Ovary (tissue), 9 donors: Measurements from ENCODE around the gene PACSIN3. TPM values are rescaled to one million over a fixed set of nuclear protein-coding genes. Genes with fewer than 3 reads are reported as not detected.

Source experiments
- DNase-seq, 5 donors: peaks; one replicate each; pipeline ENCODE4 v3.0.0-alpha.2; 2019 to 2020
- H3K27ac ChIP-seq, 2 donors: fragments of 200-600 bp; one replicate each; pipeline versions ENCODE4 v1.5.1 to v1.8.0; 2019 to 2022
- H3K27me3 ChIP-seq: fragments of 200-600 bp; one replicate; pipeline ENCODE4 v1.8.0; 2022
- H3K36me3 ChIP-seq: fragments of 200-600 bp; sonication (generic); one replicate; pipeline ENCODE4 v1.5.1; 2019
- H3K4me1 ChIP-seq: one replicate; pipeline ENCODE4 v1.8.1; 2013; ENCODE audit warnings: mild to moderate bottlenecking, moderate library complexity; ENCODE audit not compliant: insufficient read depth
- H3K4me3 ChIP-seq: fragments of 200-600 bp; sonication (generic); one replicate; pipeline ENCODE4 v1.5.1; 2017
- H3K9me3 ChIP-seq, 2 donors: fragments of 200-600 bp in 1 of 2; sonication (generic) in 1 of 2; one replicate each; pipeline versions ENCODE4 v1.5.1 to v1.8.1; 2013 to 2019; ENCODE audit warnings: mild to moderate bottlenecking in 1 of 2, moderate library complexity in 1 of 2
- EP300 ChIP-seq: sonication (generic); formaldehyde crosslinking; IDR thresholded peaks from one replicate; pipeline ENCODE4 v1.6.1; 2017; ENCODE audit warnings: antibody characterized with exemption
- POLR2A ChIP-seq: fragments of 450-650 bp; IDR thresholded peaks from one replicate; pipeline ENCODE4 v1.6.1; 2017; ENCODE audit warnings: antibody characterized with exemption, mild to moderate bottlenecking, moderate library complexity
- WGBS, 3 donors: extraction: QIAGEN DNeasy Blood & Tissue Kit in 1 of 3; methylation state at CpG; one replicate each; pipeline versions ENCODE4 v1.1.5 to v1.1.7; 2013 to 2017; 5-methylcytosine and 5-hydroxymethylcytosine counted together
- intact Hi-C, 4 donors: fragments of 100-400 bp; cut with DNase I; formaldehyde crosslinking; loops; one replicate each; pipeline versions ENCODE4 v1.11.0 to v1.15.1; 2022 to 2023
- polyA plus RNA-seq, 2 donors: library from polyadenylated mRNA; stranded (reverse); fragments of 200-250 nt in 1 of 2; fragments of 350-450 nt in 1 of 2; fragmentation: Illumina TruSeq in 1 of 2; extraction: RNeasy Lipid Tissue Mini Kit (QIAGEN cat#74804) in 1 of 2; gene quantifications; one replicate each; pipeline ENCODE4 v1.2.3, GENCODE V29; 2013 to 2014
- total RNA-seq, 7 donors: library from RNA; depleted of rRNA in 2 of 7; stranded (reverse); fragments of >200 nt in 2 of 7; fragmentation: NEBNext Ultra II Directional in 3 of 7; extraction: Animal tissue kit (Norgen Biotek cat#: 25700) in 3 of 7; gene quantifications; one replicate each; pipeline versions ENCODE4 v1.1.0 to v1.2.4, GENCODE V29; 2016 to 2023
- TF ChIP-seq, protein P1 (sequence below), 3 donors: fragments of 450-650 bp in 2 of 3; fragments of 200-600 bp in 1 of 3; IDR thresholded peaks; one replicate each; pipeline versions ENCODE4 v1.5.1 to v1.8.0; 2016 to 2022; ENCODE audit warnings: antibody characterized with exemption in 3 of 3, mild to moderate bottlenecking in 1 of 3
- donor health status: DM: no; HTN: no; CAD: no; lungs with moderate emphysema.
- donor health status: DM: no; HTN: no; CAD: no.
- donor health status: Bipolar disorder and iron deficiency.
- donor health status: DM: yes; HTN: yes; CAD: no.
- donor health status: DM: no; HTN: no; CAD: no.
- donor health status: DM: yes; HTN: yes; CAD: no.

Gene PACSIN3
- total and polyA plus RNA-seq, 9 donors: 2.9 to 69.8 (median 38.8) TPM

DNA sequence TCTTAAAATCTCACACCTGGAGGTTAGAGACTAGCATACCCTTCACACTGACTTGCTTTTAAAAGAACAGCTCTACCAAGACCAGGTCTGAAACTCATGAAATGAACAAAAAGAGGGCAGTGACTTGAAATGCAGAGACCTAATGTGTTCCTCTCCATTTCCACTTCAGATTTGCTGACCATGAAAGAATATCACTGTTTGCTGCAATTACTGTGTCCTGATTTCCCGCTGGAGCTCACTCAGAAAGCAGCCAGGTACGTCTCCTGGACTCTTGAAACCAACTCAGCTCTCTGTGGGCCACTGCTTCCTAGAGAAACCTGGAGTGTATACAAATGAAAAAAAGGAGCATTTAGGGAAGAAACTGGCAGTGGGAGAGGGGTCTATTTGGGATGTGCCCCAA is 48.8 kb downstream of the PACSIN3 start:
- no peaks in the 10 kb centered on the region for H3K9me3 ChIP-seq
- intact Hi-C loops: no loop called here
- WGBS, 3 donors: 97 to 100% (median 100%) methylated on average over 2 of the region's 2 CpGs
- DNase-seq: no peak
- H3K27ac ChIP-seq: no peak overlapping the region
- H3K4me1 ChIP-seq: no peaks in the 10 kb centered on the region
- H3K27me3 ChIP-seq: no peaks in the 10 kb centered on the region
- H3K4me3 ChIP-seq: no peak overlapping the region
- no peaks in the 10 kb centered on the region for H3K36me3 ChIP-seq
- TF ChIP-seq EP300: no peak
- TF ChIP-seq, protein P1, sequence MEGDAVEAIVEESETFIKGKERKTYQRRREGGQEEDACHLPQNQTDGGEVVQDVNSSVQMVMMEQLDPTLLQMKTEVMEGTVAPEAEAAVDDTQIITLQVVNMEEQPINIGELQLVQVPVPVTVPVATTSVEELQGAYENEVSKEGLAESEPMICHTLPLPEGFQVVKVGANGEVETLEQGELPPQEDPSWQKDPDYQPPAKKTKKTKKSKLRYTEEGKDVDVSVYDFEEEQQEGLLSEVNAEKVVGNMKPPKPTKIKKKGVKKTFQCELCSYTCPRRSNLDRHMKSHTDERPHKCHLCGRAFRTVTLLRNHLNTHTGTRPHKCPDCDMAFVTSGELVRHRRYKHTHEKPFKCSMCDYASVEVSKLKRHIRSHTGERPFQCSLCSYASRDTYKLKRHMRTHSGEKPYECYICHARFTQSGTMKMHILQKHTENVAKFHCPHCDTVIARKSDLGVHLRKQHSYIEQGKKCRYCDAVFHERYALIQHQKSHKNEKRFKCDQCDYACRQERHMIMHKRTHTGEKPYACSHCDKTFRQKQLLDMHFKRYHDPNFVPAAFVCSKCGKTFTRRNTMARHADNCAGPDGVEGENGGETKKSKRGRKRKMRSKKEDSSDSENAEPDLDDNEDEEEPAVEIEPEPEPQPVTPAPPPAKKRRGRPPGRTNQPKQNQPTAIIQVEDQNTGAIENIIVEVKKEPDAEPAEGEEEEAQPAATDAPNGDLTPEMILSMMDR (IDR thresholded peaks at IDR 0.05): no peak
- no peak for TF ChIP-seq POLR2A

DNA sequence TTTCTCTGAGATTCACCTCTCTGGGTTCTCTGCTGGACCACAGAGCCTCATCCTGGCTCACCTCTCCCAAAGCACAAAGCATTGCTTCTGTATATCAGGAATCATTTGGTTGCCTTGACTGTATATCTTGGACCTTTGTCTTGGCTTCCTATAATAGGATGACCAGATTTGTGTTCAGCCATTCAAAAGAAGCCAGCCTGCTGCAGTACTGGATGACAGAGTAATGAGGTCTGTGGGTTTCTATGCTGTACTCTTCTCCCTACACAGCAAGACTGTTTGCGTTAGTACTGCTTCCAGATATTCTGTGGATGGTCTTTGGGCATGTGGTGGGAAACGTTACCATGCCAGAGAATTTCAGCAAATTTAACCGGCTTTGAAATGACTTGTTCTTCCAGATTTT is 49.3 kb downstream of the PACSIN3 start:
- no peaks in the 10 kb centered on the region for H3K36me3 ChIP-seq
- DNase-seq: no peak
- no peaks in the 10 kb centered on the region for H3K27me3 ChIP-seq
- TF ChIP-seq, protein P1 (IDR thresholded peaks at IDR 0.05): no peak
- TF ChIP-seq EP300: no peak
- TF ChIP-seq POLR2A: no peak
- H3K4me3 ChIP-seq: no peak overlapping the region
- intact Hi-C loops: no loop called here
- WGBS, 3 donors: 94 to 97% (median 96%) methylated on average over 3 of the region's 3 CpGs
- H3K9me3 ChIP-seq: no peaks in the 10 kb centered on the region
- H3K4me1 ChIP-seq: no peaks in the 10 kb centered on the region
- no peak overlapping the region for H3K27ac ChIP-seq

DNA sequence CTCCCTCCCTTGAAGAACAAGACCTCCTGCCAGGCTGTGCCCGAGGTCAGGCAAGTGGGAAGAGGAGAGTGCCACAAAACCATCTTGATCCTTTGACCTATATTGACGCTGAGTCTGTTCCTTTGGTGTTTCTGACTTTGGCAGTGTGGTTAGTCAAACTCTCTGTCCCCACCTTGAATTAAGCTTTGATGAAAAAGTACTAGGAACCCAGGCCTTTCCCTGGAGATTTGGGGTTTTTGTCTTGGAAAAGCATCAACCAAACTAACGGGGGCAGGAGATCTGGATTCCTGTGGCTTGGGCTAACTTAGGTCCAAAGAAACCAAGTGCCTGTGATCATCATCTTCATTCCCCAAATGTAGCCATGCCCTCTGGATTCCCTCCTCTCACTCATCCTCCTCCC is 49.9 kb downstream of the PACSIN3 start:
- Histone ChIP-seq H3K36me3 (no peaks in the 10 kb centered on the region), H3K4me3 (no peak overlapping the region), H3K4me1 (no peaks in the 10 kb centered on the region), H3K27me3 (no peaks in the 10 kb centered on the region), H3K9me3 (no peaks in the 10 kb centered on the region), H3K27ac (no peak overlapping the region)
- no peak for DNase-seq
- 66 to 68% (median 66%) methylated on average over 3 of the region's 3 CpGs for WGBS, 3 donors
- TF ChIP-seq EP300: no peak
- TF ChIP-seq POLR2A: no peak
- TF ChIP-seq, protein P1 (IDR thresholded peaks at IDR 0.05): no peak
- intact Hi-C loops: no loop called here

DNA sequence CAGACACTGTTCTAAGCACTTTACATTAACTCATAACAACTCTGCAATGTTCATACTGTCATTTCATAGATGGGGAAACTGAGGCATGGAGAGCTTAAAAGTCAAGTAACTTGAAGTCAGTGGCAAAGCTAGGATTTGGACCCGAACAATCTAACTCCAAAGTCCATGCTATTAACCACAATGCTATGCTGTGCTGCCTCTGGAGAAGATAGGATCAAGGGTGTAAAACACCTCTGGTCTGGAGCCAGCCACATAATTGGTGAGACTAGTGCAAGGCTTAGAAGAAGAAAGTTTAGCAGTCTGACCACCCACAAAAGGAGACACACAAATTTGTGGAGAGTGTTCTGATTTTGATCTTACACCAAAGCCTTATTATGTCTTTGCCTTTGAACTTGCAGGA is 53.3 kb downstream of the PACSIN3 start:
- Histone ChIP-seq H3K27me3 (no peaks in the 10 kb centered on the region), H3K9me3 (no peaks in the 10 kb centered on the region), H3K36me3 (no peaks in the 10 kb centered on the region), H3K4me3 (no peak overlapping the region), H3K4me1 (no peaks in the 10 kb centered on the region), H3K27ac (no peak overlapping the region)
- TF ChIP-seq, protein P1 (IDR thresholded peaks at IDR 0.05): no peak
- no peak for TF ChIP-seq POLR2A
- no peak for TF ChIP-seq EP300
- WGBS, 3 donors: 80 to 97% (median 93%) methylated on average over 1 of the region's 1 CpG
- no peak for DNase-seq
- intact Hi-C loops: no loop called here

DNA sequence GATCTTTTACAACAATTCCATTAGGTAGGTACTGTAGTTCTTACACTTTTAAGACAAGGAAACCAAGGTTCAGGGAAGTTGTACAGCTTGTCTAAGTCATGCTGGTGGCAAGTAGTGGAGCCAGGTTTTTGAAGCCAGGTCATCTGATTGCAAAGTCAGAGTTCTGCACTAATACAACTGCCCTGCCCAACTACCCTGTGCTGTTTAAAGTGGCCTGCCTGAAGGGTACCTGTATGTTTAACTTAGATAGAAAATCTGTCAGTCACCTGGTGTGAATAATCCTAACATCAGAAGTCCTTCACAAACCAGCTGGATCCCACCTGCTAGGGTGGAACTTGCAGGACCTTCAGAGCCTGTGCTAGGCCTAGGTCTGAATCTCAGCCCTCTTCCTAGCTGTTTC is 53.7 kb downstream of the PACSIN3 start:
- Histone ChIP-seq H3K36me3 (no peaks in the 10 kb centered on the region), H3K4me3 (no peak overlapping the region), H3K27me3 (no peaks in the 10 kb centered on the region), H3K27ac (no peak overlapping the region), H3K4me1 (no peaks in the 10 kb centered on the region), H3K9me3 (no peaks in the 10 kb centered on the region)
- intact Hi-C loops: no loop called here
- no peak for TF ChIP-seq POLR2A
- no peak for TF ChIP-seq EP300
- TF ChIP-seq, protein P1 (IDR thresholded peaks at IDR 0.05): no peak
- DNase-seq: no peak
